Thymus (tissue), 11 donors: Measurements from ENCODE around the gene TKTL2. TPM values are rescaled to one million over a fixed set of nuclear protein-coding genes. Genes with fewer than 3 reads are reported as not detected.
"Not testable (repeated sequence)": the region's sequence is repeated elsewhere in the genome, so short reads cannot be mapped to it uniquely, and the experiment has no call there.

ENCODE experiments used
- DNase-seq, 9 donors: peaks; one replicate each; pipeline ENCODE4 v3.0.0-alpha.2; 2013; ENCODE audit warnings: low spot score in 9 of 9, low read depth in 6 of 9, missing footprints in 1 of 9
- H3K27ac ChIP-seq, 2 donors: one replicate each; pipeline ENCODE4 v1.5.1; 2013; ENCODE audit warnings: control low read depth in 1 of 2, low read depth in 1 of 2, low read length in 1 of 2, mild to moderate bottlenecking in 1 of 2, moderate library complexity in 1 of 2
- H3K27me3 ChIP-seq, 2 donors: one replicate each; pipeline ENCODE4 v1.5.1; 2013; ENCODE audit warnings: low read length in 1 of 2; ENCODE audit not compliant: control insufficient read depth in 2 of 2, insufficient read depth in 1 of 2
- H3K36me3 ChIP-seq, 2 donors: one replicate each; pipeline ENCODE4 v1.5.1; 2013; ENCODE audit warnings: low read length in 1 of 2, mild to moderate bottlenecking in 1 of 2, moderate library complexity in 1 of 2; ENCODE audit not compliant: control insufficient read depth in 2 of 2, insufficient read depth in 2 of 2
- H3K4me1 ChIP-seq, 2 donors: one replicate each; pipeline ENCODE4 v1.5.1; 2013; ENCODE audit warnings: low read length in 2 of 2; ENCODE audit not compliant: control insufficient read depth in 2 of 2, insufficient read depth in 2 of 2
- H3K4me3 ChIP-seq, 2 donors: one replicate each; pipeline ENCODE4 v1.5.1; 2013; ENCODE audit warnings: low read length in 2 of 2, control low read depth in 1 of 2, mild to moderate bottlenecking in 1 of 2
- H3K9me3 ChIP-seq, 2 donors: one replicate each; pipeline ENCODE4 v1.5.1; 2013; ENCODE audit warnings: low read length in 1 of 2, mild to moderate bottlenecking in 1 of 2; ENCODE audit not compliant: control insufficient read depth in 2 of 2, insufficient read depth in 1 of 2
- WGBS: extraction: QIAGEN DNeasy Blood & Tissue Kit; methylation state at CpG from one replicate; pipeline ENCODE4 v1.1.7; 2013; 5-methylcytosine and 5-hydroxymethylcytosine counted together
- polyA plus RNA-seq: library from polyadenylated mRNA; stranded (reverse); fragments of 200-250 nt; gene quantifications from one replicate; pipeline ENCODE4 v1.2.3, GENCODE V29; 2013
- total RNA-seq: library from RNA; stranded (reverse); fragments of 120-200 nt; gene quantifications from one replicate; pipeline ENCODE4 v1.2.4, GENCODE V29; 2013
- donor health status: healthy.

Gene TKTL2
- total and polyA plus RNA-seq, 2 donors = 0.02 TPM; not detected in 1

- 95% methylated on average over 4 of the region's 4 CpGs for WGBS
- Histone ChIP-seq H3K27me3 (no peaks in the 10 kb centered on the region), H3K4me1 (no peaks in the 10 kb centered on the region), H3K9me3 (no peaks in the 10 kb centered on the region), H3K4me3 (no peak overlapping the region), H3K27ac (no peak overlapping the region), H3K36me3 (no peaks in the 10 kb centered on the region)
- DNase-seq = no peak
Observed at GRCh38 chr4:163467082-163467770, 6.3 kb downstream of the TKTL2 start.

- H3K4me1 ChIP-seq = no peaks in the 10 kb centered on the region
- no peaks in the 10 kb centered on the region for H3K27me3 ChIP-seq
- H3K4me3 ChIP-seq = no peak overlapping the region
- no peaks in the 10 kb centered on the region for H3K36me3 ChIP-seq
- no peaks in the 10 kb centered on the region for H3K9me3 ChIP-seq
- WGBS = 93% methylated on average over 5 of the region's 5 CpGs
- DNase-seq = no peak
- no peak overlapping the region for H3K27ac ChIP-seq
Observed at GRCh38 chr4:163462556-163462955, 11.0 kb downstream of the TKTL2 start.

- Histone ChIP-seq H3K4me3 (no peak overlapping the region), H3K4me1 (no peaks in the 10 kb centered on the region), H3K9me3 (no peaks in the 10 kb centered on the region), H3K27me3 (no peaks in the 10 kb centered on the region), H3K36me3 (no peaks in the 10 kb centered on the region), H3K27ac (no peak overlapping the region)
- no peak for DNase-seq
- 80% methylated on average over 6 of the region's 6 CpGs for WGBS
Observed at GRCh38 chr4:163448540-163449203, 24.9 kb downstream of the TKTL2 start.

GRCh38 chr4:163447481-163447880, 26.1 kb downstream of the TKTL2 start:
- Histone ChIP-seq H3K4me3 (no peak overlapping the region), H3K27me3 (no peaks in the 10 kb centered on the region), H3K36me3 (no peaks in the 10 kb centered on the region), H3K9me3 (no peaks in the 10 kb centered on the region), H3K27ac (no peak overlapping the region), H3K4me1 (no peaks in the 10 kb centered on the region)
- WGBS = 90% methylated on average over 1 of the region's 1 CpG
- DNase-seq = no peak

GRCh38 chr4:163447023-163447422, 26.5 kb downstream of the TKTL2 start:
- not testable (repeated sequence) for H3K4me3 ChIP-seq, H3K36me3 ChIP-seq, H3K4me1 ChIP-seq, DNase-seq, H3K9me3 ChIP-seq, H3K27me3 ChIP-seq, H3K27ac ChIP-seq
- WGBS = 94% methylated on average over 12 of the region's 12 CpGs

DNA sequence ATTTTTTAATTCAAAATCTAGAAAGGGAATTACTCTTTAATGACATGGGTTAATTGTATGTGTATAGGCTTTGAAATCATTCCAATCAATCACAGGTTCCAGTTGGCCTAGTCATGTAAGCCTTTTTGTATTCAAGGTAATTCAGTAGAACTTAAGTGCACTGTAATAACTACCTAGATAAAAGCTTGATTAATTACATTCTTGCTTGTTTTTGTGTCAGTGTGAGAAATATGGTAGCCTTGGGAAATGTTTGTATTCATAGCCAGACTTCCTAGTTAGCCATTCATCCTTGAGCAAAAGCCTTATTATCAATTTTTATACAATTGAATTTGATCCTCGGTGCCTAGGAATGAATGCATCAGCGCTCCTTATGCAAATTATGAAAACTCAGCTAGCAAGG, 33.5 kb downstream of the TKTL2 start:
- Histone ChIP-seq H3K27me3 (no peaks in the 10 kb centered on the region), H3K9me3 (no peaks in the 10 kb centered on the region), H3K4me3 (no peak overlapping the region), H3K36me3 (no peaks in the 10 kb centered on the region), H3K4me1 (no peaks in the 10 kb centered on the region), H3K27ac (no peak overlapping the region)
- WGBS = 91% methylated on average over 2 of the region's 2 CpGs
- DNase-seq = no peak

Other genes starting within 250 kb of the TKTL2 start
- gene NPY1R, start 141.2 kb downstream of the TKTL2 start, total RNA-seq = 2.7 TPM
- gene NPY1R, start 141.2 kb downstream of the TKTL2 start, polyA plus RNA-seq = 2.2 TPM
- 0.05 TPM for gene NPY5R, start 129.9 kb downstream of the TKTL2 start, total RNA-seq
- 0.14 TPM for gene NPY5R, start 129.9 kb downstream of the TKTL2 start, polyA plus RNA-seq
- 32.2 TPM for gene TMA16, start 20.9 kb upstream of the TKTL2 start, total RNA-seq
- 19.3 TPM for gene TMA16, start 20.9 kb upstream of the TKTL2 start, polyA plus RNA-seq